ENCODE results near the gene KRT72.

Gene KRT72

DNA sequence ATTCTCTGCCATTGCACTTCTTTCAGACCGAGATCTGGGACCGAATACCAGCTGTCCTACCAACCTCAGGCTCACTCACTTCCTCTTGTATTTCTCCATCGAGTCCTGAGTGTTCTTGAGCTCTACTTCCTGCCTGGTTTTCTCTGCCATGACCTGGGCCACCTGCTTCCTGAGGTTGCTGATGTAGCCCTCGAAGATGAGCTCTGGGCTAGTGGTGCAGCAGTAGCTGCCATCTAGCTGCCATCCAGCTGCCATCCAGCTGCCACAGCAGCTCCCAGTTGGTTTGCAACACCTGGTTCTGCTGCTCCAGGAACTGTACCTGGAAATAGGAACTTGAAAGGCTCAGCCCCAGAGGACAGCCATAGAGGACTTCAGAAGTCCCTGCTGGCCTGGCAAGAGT, 32.1 kb upstream of the KRT72 start:
- H3K79me2 ChIP-seq (ENCODE audit: control insufficient read depth, low read length) = no peaks in the 10 kb centered on the region
- no peaks in the 10 kb centered on the region for H3K9me2 ChIP-seq (replicated peaks; ENCODE audit: control insufficient read depth, low read length)
- H3K9me3 ChIP-seq (ENCODE audit: control insufficient read depth, insufficient read depth, low read length) = no peaks in the 10 kb centered on the region
- peaks cover 3% of the 10 kb centered on the region for H3K27me3 ChIP-seq (ENCODE audit: control insufficient read depth, low read length)
- H4K20me1 ChIP-seq (ENCODE audit: control insufficient read depth, insufficient read depth, low read depth, low read length) = no peaks in the 10 kb centered on the region
- no peaks in the 10 kb centered on the region for H3K36me3 ChIP-seq (ENCODE audit: control insufficient read depth, low read length)
- H3K4me1 ChIP-seq (ENCODE audit: control insufficient read depth, low read length) = no peaks in the 10 kb centered on the region
- no peak overlapping the region for H3K27ac ChIP-seq (ENCODE audit: low read depth, low read length)
- no peak overlapping the region for H3K4me2 ChIP-seq (ENCODE audit: low read length)
- H3F3A ChIP-seq (ENCODE audit: control insufficient read depth, insufficient read depth) = no peaks in the 10 kb centered on the region
- TF ChIP-seq, protein P1, sequence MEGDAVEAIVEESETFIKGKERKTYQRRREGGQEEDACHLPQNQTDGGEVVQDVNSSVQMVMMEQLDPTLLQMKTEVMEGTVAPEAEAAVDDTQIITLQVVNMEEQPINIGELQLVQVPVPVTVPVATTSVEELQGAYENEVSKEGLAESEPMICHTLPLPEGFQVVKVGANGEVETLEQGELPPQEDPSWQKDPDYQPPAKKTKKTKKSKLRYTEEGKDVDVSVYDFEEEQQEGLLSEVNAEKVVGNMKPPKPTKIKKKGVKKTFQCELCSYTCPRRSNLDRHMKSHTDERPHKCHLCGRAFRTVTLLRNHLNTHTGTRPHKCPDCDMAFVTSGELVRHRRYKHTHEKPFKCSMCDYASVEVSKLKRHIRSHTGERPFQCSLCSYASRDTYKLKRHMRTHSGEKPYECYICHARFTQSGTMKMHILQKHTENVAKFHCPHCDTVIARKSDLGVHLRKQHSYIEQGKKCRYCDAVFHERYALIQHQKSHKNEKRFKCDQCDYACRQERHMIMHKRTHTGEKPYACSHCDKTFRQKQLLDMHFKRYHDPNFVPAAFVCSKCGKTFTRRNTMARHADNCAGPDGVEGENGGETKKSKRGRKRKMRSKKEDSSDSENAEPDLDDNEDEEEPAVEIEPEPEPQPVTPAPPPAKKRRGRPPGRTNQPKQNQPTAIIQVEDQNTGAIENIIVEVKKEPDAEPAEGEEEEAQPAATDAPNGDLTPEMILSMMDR (IDR thresholded peaks at IDR 0.05; ENCODE audit: low read depth, low read length, poor library complexity, severe bottlenecking) = no peak
- TF ChIP-seq EZH2phosphoT487 (IDR thresholded peaks at IDR 0.05; ENCODE audit: borderline replicate concordance, low read length) = no peak
- H3K4me3 ChIP-seq (ENCODE audit: low read length) = no peak overlapping the region

DNA sequence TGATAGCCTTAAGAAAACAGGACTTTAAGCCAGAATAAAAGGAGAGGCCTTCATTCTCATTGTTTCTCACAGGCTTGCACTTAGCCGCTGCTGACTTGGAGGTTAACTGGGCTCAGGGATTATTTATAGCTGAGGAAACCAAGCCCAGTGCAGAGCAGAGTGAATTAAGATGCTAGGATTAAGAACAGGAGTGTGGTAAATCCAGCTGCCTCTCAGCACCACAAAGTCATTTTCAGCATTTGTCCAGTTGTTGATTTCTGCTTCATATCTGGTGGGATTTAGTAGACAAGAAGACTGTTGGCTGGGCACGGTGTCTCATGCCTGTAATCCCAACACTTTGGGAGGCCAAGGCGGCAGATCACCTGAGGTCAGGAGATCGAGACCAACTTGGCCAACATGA, 31.4 kb upstream of the KRT72 start:
- no peak for TF ChIP-seq EZH2phosphoT487 (IDR thresholded peaks at IDR 0.05; ENCODE audit: borderline replicate concordance, low read length)
- TF ChIP-seq, protein P1 (IDR thresholded peaks at IDR 0.05; ENCODE audit: low read depth, low read length, poor library complexity, severe bottlenecking) = no peak
- Histone ChIP-seq H3K4me1 (ENCODE audit: control insufficient read depth, low read length) (no peaks in the 10 kb centered on the region), H3K27me3 (ENCODE audit: control insufficient read depth, low read length) (peaks cover 3% of the 10 kb centered on the region), H3K36me3 (ENCODE audit: control insufficient read depth, low read length) (no peaks in the 10 kb centered on the region), H3K4me2 (ENCODE audit: low read length) (no peak overlapping the region), H3K9me2 (replicated peaks; ENCODE audit: control insufficient read depth, low read length) (no peaks in the 10 kb centered on the region), H3K4me3 (ENCODE audit: low read length) (no peak overlapping the region), H3K9me3 (ENCODE audit: control insufficient read depth, insufficient read depth, low read length) (no peaks in the 10 kb centered on the region), H3K27ac (ENCODE audit: low read depth, low read length) (no peak overlapping the region), H4K20me1 (ENCODE audit: control insufficient read depth, insufficient read depth, low read depth, low read length) (no peaks in the 10 kb centered on the region), H3F3A (ENCODE audit: control insufficient read depth, insufficient read depth) (no peaks in the 10 kb centered on the region), H3K79me2 (ENCODE audit: control insufficient read depth, low read length) (no peaks in the 10 kb centered on the region)

DNA sequence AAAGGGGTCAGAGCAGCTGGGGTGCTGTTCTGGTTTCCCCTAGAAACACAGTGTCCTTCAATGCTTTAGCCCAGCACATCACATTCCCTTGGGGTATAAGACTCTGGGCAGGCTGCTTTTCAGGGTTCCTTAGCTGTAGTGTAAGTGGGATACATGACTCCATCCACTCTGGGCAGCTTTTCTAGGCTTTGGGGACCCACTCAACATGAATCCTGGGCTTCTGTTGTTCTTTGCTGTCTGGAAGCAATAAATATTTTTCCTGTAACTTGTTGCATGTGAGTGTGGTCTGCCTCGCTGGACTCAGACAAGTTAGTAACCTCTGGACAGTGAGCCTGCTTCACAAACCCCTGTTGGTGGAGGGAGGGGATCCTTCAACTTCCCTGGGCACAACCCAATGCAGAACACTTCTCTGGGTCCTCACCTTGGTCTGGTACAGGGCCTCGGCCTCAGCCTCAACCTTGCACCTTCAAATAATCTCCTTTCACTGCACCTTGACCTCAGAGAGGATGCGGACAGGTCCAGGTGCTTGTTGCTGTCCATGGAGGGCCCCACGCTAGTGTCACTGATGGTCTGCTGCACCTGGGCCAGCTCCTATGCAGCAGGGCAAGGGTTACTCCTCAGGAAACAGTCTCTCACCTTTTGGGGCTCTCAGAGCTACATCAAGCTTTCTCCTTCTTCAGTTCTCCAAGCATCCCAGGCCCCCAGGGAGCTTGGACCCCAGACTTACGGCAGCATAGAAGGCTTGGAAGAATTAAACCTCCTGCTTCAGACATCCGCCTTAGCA, 30.6 kb upstream of the KRT72 start:
- Histone ChIP-seq H3K4me1 (ENCODE audit: control insufficient read depth, low read length) (no peaks in the 10 kb centered on the region), H3K4me2 (ENCODE audit: low read length) (no peak overlapping the region), H3K9me3 (ENCODE audit: control insufficient read depth, insufficient read depth, low read length) (no peaks in the 10 kb centered on the region), H3K36me3 (ENCODE audit: control insufficient read depth, low read length) (no peaks in the 10 kb centered on the region), H3K9me2 (replicated peaks; ENCODE audit: control insufficient read depth, low read length) (no peaks in the 10 kb centered on the region), H3K27me3 (ENCODE audit: control insufficient read depth, low read length) (peaks cover 2% of the 10 kb centered on the region), H3F3A (ENCODE audit: control insufficient read depth, insufficient read depth) (no peaks in the 10 kb centered on the region), H3K79me2 (ENCODE audit: control insufficient read depth, low read length) (no peaks in the 10 kb centered on the region), H4K20me1 (ENCODE audit: control insufficient read depth, insufficient read depth, low read depth, low read length) (no peaks in the 10 kb centered on the region), H3K4me3 (ENCODE audit: low read length) (no peak overlapping the region), H3K27ac (ENCODE audit: low read depth, low read length) (no peak overlapping the region)
- TF ChIP-seq, protein P1 (IDR thresholded peaks at IDR 0.05; ENCODE audit: low read depth, low read length, poor library complexity, severe bottlenecking) = no peak
- no peak for TF ChIP-seq EZH2phosphoT487 (IDR thresholded peaks at IDR 0.05; ENCODE audit: borderline replicate concordance, low read length)

All from DOHH2 (cell line).